ENCODE data around the gene TCERG1L. TPM values are rescaled to one million over a fixed set of nuclear protein-coding genes. Genes with fewer than 3 reads are reported as not detected.

TCERG1L gene
- total RNA-seq, 2 donors from 2014 or later, result 0.12 TPM; not detected in 1

DNA sequence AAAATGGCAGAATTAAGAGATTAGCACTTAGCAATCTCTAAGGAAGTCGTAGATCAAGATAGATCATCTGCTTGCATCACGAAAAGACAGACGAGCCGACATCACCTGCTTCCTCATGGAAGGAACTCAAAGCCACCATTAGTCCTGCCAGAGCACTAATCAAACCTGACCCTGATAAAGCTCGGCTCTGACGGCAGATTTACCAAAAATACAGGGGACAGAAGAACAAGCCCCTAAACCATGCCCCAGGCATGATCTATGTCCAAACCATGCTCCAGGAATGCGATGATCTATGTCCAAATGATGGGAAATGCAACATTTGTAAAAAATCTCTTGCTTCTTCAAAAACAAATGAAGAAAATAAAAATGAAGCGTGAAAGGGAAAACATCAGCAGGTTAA is 182.8 kb downstream of the TCERG1L start:
- Histone ChIP-seq H3K4me1 (peaks cover 0 to 18% of the 10 kb centered on the region in 2 donors), H3K9me3 (no peaks in the 10 kb centered on the region), H3K4me3 (no peak overlapping the region), H3K36me3 (no peaks in the 10 kb centered on the region), H3K27me3 (no peaks in the 10 kb centered on the region), H3K27ac (no peak overlapping the region)
- TF ChIP-seq CTCF (IDR thresholded peaks at IDR 0.05), result no peak
- DNase-seq (ENCODE audit: low spot score), result no peak

DNA sequence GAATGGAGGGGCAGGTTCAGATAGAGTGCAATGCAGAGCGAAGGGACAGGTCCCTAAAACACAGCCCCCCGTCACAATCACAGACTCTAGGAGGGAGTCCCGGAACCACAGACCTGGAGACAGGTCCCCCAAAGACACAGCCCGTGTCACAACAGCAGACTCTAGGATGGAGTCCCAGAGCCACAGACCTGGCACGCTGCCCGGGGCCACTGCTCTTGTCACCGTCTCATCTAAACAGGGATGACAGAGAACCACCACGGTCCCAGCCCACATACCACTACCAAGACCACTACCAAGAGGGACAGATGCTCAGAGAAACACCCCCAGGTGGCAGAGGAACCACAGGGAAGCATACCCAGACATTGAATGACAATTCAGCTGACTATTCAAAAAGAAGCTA is 183.9 kb downstream of the TCERG1L start:
- Histone ChIP-seq H3K36me3 (no peaks in the 10 kb centered on the region), H3K9me3 (no peaks in the 10 kb centered on the region), H3K27me3 (no peaks in the 10 kb centered on the region), H3K4me3 (no peak overlapping the region), H3K4me1 (peaks cover 0 to 15% of the 10 kb centered on the region in 2 donors), H3K27ac (no peak overlapping the region)
- no peak for DNase-seq (ENCODE audit: low spot score)
- no peak for TF ChIP-seq CTCF (IDR thresholded peaks at IDR 0.05)

DNA sequence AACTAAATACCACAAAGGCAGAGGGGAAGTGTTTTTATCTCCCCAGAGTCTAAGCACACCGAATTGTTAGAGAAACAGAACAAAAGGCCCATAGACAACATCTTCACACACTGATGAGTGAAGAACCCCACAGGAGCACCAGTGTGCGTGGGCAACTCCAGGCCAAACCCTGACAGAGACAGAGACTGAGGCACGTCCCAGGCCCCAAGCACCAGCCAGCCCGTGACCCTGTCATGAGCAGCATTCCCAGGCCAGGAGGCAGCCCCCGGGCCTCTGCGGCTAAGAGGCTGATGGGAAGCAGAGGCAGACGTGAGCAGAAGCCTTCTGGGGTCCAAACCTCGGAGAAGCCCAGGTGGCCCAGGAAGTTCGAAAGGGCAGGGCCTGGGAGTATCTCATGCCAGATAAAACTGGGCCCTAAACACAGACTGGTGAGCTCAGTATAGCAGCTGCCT is 184.4 kb downstream of the TCERG1L start:
- Histone ChIP-seq H3K9me3 (no peaks in the 10 kb centered on the region), H3K4me3 (no peak overlapping the region), H3K27ac (no peak overlapping the region), H3K27me3 (no peaks in the 10 kb centered on the region), H3K4me1 (peaks cover 0 to 11% of the 10 kb centered on the region in 2 donors), H3K36me3 (no peaks in the 10 kb centered on the region)
- DNase-seq (ENCODE audit: low spot score), result no peak
- TF ChIP-seq CTCF (IDR thresholded peaks at IDR 0.05), result no peak

- Histone ChIP-seq H3K36me3 (no peaks in the 10 kb centered on the region), H3K4me3 (no peak overlapping the region), H3K4me1 (peaks cover 0 to 4% of the 10 kb centered on the region in 2 donors), H3K9me3 (no peaks in the 10 kb centered on the region), H3K27me3 (no peaks in the 10 kb centered on the region), H3K27ac (no peak overlapping the region)
- no peak for TF ChIP-seq CTCF (IDR thresholded peaks at IDR 0.05)
- DNase-seq (ENCODE audit: low spot score), result no peak
These were observed 185.0 kb downstream of the TCERG1L start for GRCh38 chr10:131126321-131127137.

DNA sequence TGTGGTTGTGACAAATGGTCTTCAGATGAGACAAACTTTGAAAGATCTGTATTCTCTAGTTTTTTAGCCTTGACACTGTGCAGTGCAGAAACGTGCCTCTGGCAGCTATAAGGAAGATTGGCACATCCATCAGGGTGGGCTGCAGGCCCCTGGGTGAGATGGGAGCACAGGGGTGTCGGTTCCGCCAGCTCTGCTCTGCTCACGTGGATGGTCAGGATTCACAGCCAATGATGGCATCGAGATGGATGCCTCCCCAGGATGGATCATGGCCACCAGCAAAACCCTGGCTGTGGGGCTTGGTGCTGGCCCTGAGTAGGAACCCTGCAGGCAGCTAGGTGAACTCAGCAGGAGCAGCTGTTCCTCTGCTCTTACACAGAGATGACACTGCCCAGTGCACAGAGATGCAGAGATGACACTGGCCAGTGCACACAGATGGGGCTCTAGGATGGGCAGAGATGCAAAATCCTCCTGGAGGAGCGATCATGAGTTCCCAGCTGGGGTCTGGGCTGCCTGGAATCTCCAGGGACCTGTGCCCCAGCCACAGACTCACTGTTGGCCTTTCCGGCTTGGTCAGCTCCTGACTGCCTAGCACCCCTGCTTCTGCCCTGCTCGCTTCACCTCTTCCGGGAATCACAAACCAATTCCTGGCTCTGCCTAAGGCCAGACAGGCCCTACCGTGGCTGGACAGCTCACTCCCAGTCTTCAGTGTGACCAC is 185.9 kb downstream of the TCERG1L start:
- no peak overlapping the region for H3K4me3 ChIP-seq
- no peaks in the 10 kb centered on the region for H3K4me1 ChIP-seq
- no peaks in the 10 kb centered on the region for H3K36me3 ChIP-seq
- TF ChIP-seq CTCF (IDR thresholded peaks at IDR 0.05), result no peak
- no peak overlapping the region for H3K27ac ChIP-seq
- no peaks in the 10 kb centered on the region for H3K9me3 ChIP-seq
- DNase-seq (ENCODE audit: low spot score), result no peak
- H3K27me3 ChIP-seq, result no peaks in the 10 kb centered on the region

Measured in right atrium auricular region (tissue), 2 donors.